Transverse colon (tissue), 4 donors: Measurements from ENCODE around the gene NAV3. TPM values are rescaled to one million over a fixed set of nuclear protein-coding genes. Genes with fewer than 3 reads are reported as not detected.

ENCODE experiments used
- DNase-seq: peaks from one replicate; pipeline ENCODE4 v3.0.0-alpha.2; 2019
- H3K27ac ChIP-seq, 4 donors: fragments of 200-600 bp; sonication (generic); 2 replicates each; pipeline ENCODE4 v1.5.1; 2016 to 2018; ENCODE audit warnings: inconsistent platforms in 4 of 4
- H3K27me3 ChIP-seq: fragments of 200-600 bp; sonication (generic); 2 replicates; pipeline ENCODE4 v1.5.1; 2017; ENCODE audit warnings: inconsistent platforms
- H3K36me3 ChIP-seq, 4 donors: fragments of 200-600 bp; sonication (generic); 2 replicates each; pipeline ENCODE4 v1.5.1; 2017 to 2019; ENCODE audit warnings: inconsistent platforms in 4 of 4
- H3K4me1 ChIP-seq, 4 donors: fragments of 200-600 bp; sonication (generic); 2 replicates each; pipeline ENCODE4 v1.5.1; 2017 to 2020; ENCODE audit warnings: inconsistent platforms in 4 of 4
- H3K4me3 ChIP-seq, 4 donors: fragments of 200-600 bp; sonication (generic); 1 replicate in 1 of 4; 2 replicates in 3 of 4; pipeline versions ENCODE4 v1.5.1 to v1.6.1; 2017 to 2019; ENCODE audit warnings: inconsistent platforms in 4 of 4
- H3K9me3 ChIP-seq, 2 donors: fragments of 200-600 bp; sonication (generic); 2 replicates each; pipeline ENCODE4 v1.5.1; 2017 to 2019; ENCODE audit warnings: inconsistent platforms in 2 of 2
- CTCF ChIP-seq, 5 experiments: fragments of 200-600 bp in 3 of 5; fragments of 450-650 bp in 2 of 5; sonication (generic) in 3 of 5; IDR thresholded peaks; 1 replicate in 2 of 5; 2 replicates in 3 of 5; pipeline ENCODE4 v1.5.1; 2016 to 2017; ENCODE audit warnings: antibody characterized with exemption in 5 of 5, inconsistent platforms in 3 of 5, mild to moderate bottlenecking in 2 of 5, moderate library complexity in 1 of 5
- EP300 ChIP-seq: sonication (generic); formaldehyde crosslinking; IDR thresholded peaks from one replicate; pipeline ENCODE4 v1.6.1; 2017; ENCODE audit warnings: antibody characterized with exemption, low read depth
- POLR2A ChIP-seq: fragments of 450-650 bp; IDR thresholded peaks from one replicate; pipeline ENCODE4 v1.6.1; 2016; ENCODE audit warnings: antibody characterized with exemption, mild to moderate bottlenecking, moderate library complexity
- POLR2AphosphoS5 ChIP-seq, 3 donors: sonication (generic); formaldehyde crosslinking; IDR thresholded peaks; one replicate each; pipeline ENCODE4 v1.6.1; 2016; ENCODE audit warnings: antibody characterized with exemption in 3 of 3
- WGBS, 2 donors: methylation state at CpG; one replicate each; pipeline ENCODE4 v1.1.5; 2018; ENCODE audit warnings: low coverage in 1 of 2; 5-methylcytosine and 5-hydroxymethylcytosine counted together
- in situ Hi-C, 4 donors: fragments of 200-750 bp; cut with MboI; loops; one replicate each; pipeline versions ENCODE4 v1.15.0 to v1.15.1; 2017; ENCODE audit warnings: low sequenced_read_pairs in 3 of 4, low pct_ligation_motif_present in 1 of 4, low pct_unique_long_range_greater_than_20kb in 1 of 4
- intact Hi-C: fragments of 100-400 bp; cut with DNase I; formaldehyde crosslinking; loops from one replicate; pipeline ENCODE4 v1.15.1; 2023; ENCODE audit warnings: low total_unique reads
- total RNA-seq, 4 donors: library from RNA; depleted of rRNA; stranded (reverse); fragments of >200 nt; gene quantifications; one replicate each; pipeline ENCODE4 v1.1.0, GENCODE V29; 2016

NAV3 gene
- total RNA-seq, 4 donors from 2014 or later, result 1.1 to 10.6 (median 3.6) TPM

GRCh38 chr12:78038541-78038940 is 207.8 kb downstream of the NAV3 start:
- 75 to 85% methylated on average over 1 of the region's 1 CpG for WGBS, 2 donors
- no peak overlapping the region for H3K4me3 ChIP-seq
- H3K9me3 ChIP-seq, result no peaks in the 10 kb centered on the region
- no peak overlapping the region for H3K27ac ChIP-seq
- no peaks in the 10 kb centered on the region for H3K27me3 ChIP-seq
- in situ Hi-C loops, result no loop called here
- H3K36me3 ChIP-seq, result no peaks in the 10 kb centered on the region
- no peak for DNase-seq
- TF ChIP-seq POLR2A (no peak), POLR2AphosphoS5 (IDR thresholded peaks at IDR 0.05) (no peak), CTCF (IDR thresholded peaks at IDR 0.05) (no peak), EP300 (no peak)
- intact Hi-C loops, result no loop called here
- no peaks in the 10 kb centered on the region for H3K4me1 ChIP-seq

- intact Hi-C loops (no loop called here), in situ Hi-C loops (no loop called here)
- Histone ChIP-seq H3K36me3 (no peaks in the 10 kb centered on the region), H3K9me3 (no peaks in the 10 kb centered on the region), H3K27me3 (no peaks in the 10 kb centered on the region), H3K4me1 (no peaks in the 10 kb centered on the region), H3K4me3 (no peak overlapping the region), H3K27ac (no peak overlapping the region)
- TF ChIP-seq POLR2A, result no peak
- WGBS, 2 donors, result 69 to 77% methylated on average over 4 of the region's 4 CpGs
- no peak for DNase-seq
Observed at GRCh38 chr12:78038986-78039385, 208.3 kb downstream of the NAV3 start.

GRCh38 chr12:78040111-78040510 is 209.4 kb downstream of the NAV3 start:
- TF ChIP-seq POLR2AphosphoS5 (IDR thresholded peaks at IDR 0.05) (no peak), EP300 (no peak), CTCF (IDR thresholded peaks at IDR 0.05) (no peak), POLR2A (no peak)
- H3K36me3 ChIP-seq, result no peaks in the 10 kb centered on the region
- in situ Hi-C loops (no loop called here), intact Hi-C loops (no loop called here)
- no peaks in the 10 kb centered on the region for H3K27me3 ChIP-seq
- H3K4me1 ChIP-seq, result no peaks in the 10 kb centered on the region
- no peak for DNase-seq
- whole genome bisulfite sequencing, 2 donors, result 79 to 86% methylated on average over 1 of the region's 1 CpG
- no peak overlapping the region for H3K4me3 ChIP-seq
- no peak overlapping the region for H3K27ac ChIP-seq
- no peaks in the 10 kb centered on the region for H3K9me3 ChIP-seq

GRCh38 chr12:78050790-78051189 is 220.1 kb downstream of the NAV3 start:
- WGBS, 2 donors, result 85 to 94% methylated on average over 6 to 12 of the region's 12 CpGs
- intact Hi-C loops (no loop called here), in situ Hi-C loops (no loop called here)
- Histone ChIP-seq H3K27me3 (no peaks in the 10 kb centered on the region), H3K4me1 (no peaks in the 10 kb centered on the region), H3K36me3 (peaks cover 0 to 2% (median 0%) of the 10 kb centered on the region in 4 donors), H3K27ac (no peak overlapping the region), H3K9me3 (no peaks in the 10 kb centered on the region), H3K4me3 (no peak overlapping the region)
- DNase-seq, result no peak
- TF ChIP-seq POLR2A (no peak), POLR2AphosphoS5 (IDR thresholded peaks at IDR 0.05) (no peak), CTCF (IDR thresholded peaks at IDR 0.05) (no peak), EP300 (no peak)

- in situ Hi-C loops, result no loop called here
- Histone ChIP-seq H3K4me1 (no peaks in the 10 kb centered on the region), H3K36me3 (peaks cover 0 to 2% (median 0%) of the 10 kb centered on the region in 4 donors), H3K27me3 (no peaks in the 10 kb centered on the region), H3K4me3 (no peak overlapping the region), H3K9me3 (no peaks in the 10 kb centered on the region), H3K27ac (no peak overlapping the region)
- intact Hi-C loops, result no loop called here
- TF ChIP-seq POLR2A, result no peak
- no peak for TF ChIP-seq CTCF (IDR thresholded peaks at IDR 0.05)
- TF ChIP-seq EP300, result no peak
- TF ChIP-seq POLR2AphosphoS5 (IDR thresholded peaks at IDR 0.05), result no peak
- no peak for DNase-seq
Observed at GRCh38 chr12:78055545-78055944, 224.9 kb downstream of the NAV3 start.
